8988T (cell line): ENCODE measurements around the gene DSG1.
"Not testable (repeated sequence)": the region's sequence is repeated elsewhere in the genome, so short reads cannot be mapped to it uniquely, and the experiment has no call there.

Experiments
- DNase-seq: peaks from one replicate; pipeline ENCODE4 v3.0.0; 2011

The DSG1 gene

DNA sequence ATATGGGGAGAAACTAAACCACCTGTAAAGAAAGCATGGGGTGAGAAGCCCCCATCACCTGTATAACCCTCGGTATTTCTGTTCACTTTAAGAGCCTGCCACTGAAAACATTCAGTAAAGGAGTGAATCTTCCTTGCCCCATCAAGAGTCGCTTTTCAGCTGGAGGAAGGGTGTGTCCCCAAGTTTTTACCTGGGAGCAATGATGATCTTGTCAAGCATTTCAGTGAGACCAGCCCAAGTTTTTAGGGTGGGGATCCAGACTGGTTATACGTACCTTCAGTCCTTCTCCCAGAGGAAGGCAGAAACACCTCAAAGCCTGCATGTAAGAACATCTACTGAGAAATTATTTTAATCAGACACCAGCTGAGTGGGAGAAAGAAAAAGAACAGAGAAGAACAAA, at the start of gene DSG1:
Gene DSG1 (plus strand): TSS at position 301 of the 400 bp plus-strand sequence. CDS start 141 bp downstream, outside the sequence.
- DNase-seq, result no peak

DNA sequence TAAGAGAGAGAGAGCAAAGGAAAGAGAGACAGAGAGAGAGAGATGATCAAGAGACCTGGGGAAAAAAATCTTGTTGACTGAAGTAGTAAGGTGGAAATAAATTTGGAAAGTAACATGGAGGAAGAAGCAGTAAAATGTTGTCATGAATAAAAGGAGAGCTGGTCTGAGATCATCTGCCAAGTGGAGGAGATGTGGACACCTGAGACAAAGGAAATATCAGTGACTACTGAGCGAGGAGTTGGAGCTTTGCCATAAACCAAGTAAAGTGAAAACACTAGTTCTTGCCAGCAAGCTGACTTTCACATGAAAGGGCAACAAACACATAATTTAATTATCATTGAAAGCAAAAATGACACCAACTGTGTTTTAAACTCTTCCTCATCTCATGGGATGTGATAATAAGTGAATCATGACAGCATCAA, 49.0 kb upstream of the DSG1 start:
- DNase-seq, result no peak

DNA sequence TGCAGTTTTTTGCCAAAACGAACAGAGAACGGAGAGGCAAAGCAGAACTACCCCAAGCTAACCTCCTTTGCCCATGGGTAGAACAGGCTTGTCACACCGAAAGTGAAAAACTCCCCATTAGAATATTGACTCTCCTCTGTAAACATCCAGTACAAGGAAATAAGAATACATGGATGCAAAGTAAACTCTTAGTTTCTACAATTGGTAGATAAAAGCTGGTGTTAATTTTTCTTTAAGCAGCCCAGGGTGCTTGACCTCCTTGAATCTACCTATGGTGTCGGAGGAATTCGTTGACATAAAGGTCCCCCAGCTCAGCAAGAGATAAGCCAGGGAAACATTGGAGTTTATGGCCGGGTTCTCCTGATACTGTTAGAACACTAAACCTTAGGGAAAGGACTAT, 48.4 kb upstream of the DSG1 start:
- no peak for DNase-seq

DNA sequence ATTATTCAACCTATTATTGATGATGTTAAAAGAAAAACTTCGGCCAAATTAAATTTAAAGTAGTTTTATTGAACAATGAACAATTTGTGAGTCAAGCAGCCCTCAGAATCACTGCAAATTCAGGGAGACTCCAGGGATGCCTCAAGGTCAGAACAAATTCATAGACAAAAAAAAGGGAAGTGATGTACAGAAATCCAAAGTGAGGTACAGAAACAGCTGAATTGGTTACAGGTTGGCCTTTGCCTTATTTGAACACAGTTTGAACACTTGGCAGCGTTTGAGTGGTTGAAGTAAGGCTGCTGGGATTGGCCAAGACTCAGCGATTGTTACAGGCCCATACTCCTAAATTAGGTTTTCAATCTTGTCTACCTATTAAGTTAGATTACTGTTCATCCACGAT, 47.4 kb upstream of the DSG1 start:
- no peak for DNase-seq

DNA sequence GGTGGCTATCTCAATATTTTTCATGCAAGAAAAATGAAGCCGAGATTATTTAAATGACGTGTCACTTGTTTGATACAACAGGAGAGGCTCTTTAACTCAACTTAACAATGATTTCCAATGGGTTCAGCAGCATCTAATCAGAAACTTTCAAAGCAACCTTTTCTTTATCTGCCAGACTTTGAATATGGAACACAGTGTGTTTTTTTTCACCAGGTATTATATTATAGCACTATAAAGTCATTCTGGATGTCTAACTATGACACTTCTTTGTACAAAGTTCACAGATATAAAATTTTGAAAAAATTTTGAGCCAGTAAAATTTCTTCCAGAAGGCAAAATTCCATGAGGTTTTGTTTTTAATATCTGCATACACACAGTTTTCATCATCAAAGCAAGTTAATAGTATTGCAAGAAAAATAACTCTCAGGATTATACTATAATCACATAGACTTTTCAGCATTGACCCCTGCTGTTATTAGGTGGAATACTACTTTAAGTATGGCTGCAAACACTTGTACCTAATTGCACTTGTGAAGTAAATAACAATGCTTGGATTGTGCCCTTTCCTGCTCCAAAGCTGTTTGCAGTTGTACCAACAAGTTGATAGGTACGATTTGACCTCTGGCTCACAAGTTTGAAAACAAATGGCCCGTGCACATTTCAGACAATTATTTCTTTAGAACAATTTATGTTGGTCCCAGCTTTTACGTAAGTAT, 44.0 kb upstream of the DSG1 start:
- DNase-seq, result no peak

DNA sequence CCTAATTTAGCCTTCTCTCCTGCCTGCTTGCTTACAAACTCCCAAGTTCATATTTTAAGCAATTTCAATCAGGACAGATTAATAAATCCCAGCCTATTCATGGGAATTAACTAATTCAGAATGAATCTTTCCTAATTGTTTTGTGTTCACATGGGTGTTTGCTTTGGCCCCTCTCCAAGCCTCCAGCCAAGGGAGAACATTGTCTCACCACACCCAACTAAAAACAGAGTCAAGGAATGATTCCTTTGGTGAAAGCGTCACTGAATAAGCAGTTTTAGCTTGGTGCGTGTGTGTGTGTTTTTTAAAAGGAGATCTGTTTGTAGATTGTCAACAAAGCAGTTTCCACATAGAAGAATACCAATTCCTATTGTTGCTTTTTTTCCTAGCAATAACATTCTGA, 43.0 kb upstream of the DSG1 start:
- DNase-seq, result no peak

DNA sequence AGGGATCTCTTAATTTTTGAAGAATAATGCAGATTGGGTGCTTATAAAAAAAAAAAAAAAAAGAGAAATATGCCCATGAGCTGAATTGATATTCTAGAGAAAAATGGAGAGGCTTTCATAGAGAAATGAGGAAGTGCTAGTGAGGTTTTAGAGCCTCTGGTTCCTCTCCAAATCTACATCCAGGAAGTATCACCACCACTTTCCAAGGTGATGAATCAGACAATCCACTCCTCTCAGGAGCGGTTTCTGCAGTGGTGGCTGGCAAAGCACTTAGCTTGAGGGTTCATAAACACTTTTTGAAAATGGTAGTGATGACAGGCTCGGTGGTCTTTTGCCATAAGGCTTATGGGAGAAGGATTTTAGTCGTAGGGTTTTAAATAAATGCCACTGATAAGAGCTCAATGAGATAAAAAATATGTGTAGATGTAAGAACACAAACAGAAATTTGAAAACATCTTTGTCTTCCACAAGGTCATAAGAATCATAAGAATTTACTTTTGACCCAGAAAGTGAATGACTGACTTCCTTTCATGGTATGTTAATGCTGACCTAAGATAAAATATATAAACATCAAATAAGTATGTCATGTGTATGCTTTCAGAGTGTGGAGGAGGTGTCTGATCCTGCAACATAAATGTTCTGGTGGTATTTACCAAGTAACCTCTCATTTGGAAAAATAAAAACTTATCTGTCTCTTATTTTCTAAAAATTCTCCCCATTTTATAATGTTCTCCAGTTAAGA, 42.1 kb upstream of the DSG1 start:
- no peak for DNase-seq

DNA sequence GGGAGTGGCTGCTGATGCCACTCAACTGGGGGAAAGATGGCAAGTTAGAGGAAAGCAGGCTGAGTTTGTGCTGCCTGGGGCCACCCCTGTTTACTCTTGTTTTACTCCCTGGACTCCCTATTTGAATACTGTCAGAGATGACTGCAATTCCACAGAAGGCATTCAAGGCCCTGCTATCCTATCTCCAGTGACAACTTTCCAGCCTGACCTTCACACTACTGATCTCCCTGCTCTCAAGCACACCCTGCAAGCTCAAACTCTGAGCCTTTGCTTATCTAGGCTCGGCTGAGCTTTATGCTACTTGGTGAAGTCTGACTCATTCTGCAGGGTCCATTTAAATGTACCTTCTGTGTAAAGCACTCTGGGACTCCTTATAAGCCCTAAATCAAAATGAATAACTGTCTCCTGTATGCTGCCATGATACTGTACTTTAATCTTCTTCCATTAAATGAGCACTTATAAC, 39.3 kb upstream of the DSG1 start:
- no peak for DNase-seq

DNA sequence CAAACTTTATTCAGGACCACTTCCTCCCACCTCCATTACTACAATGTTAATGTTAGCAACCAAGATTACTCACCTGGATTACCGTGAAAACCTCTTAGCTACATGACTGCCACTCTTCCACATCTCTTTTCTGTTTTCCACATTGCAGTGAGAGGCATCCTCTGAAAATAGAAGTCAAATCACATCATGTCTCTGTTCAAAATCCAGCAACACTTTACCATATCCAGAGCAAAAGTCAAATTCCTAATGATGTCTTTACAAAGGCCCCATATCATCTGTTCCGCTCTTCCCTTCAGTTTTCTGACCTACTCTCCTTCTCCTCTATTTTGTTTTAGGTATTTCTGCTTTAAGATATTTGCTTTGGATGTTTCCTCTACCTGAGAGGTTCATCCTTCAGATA, 37.5 kb upstream of the DSG1 start:
- DNase-seq, result no peak

DNA sequence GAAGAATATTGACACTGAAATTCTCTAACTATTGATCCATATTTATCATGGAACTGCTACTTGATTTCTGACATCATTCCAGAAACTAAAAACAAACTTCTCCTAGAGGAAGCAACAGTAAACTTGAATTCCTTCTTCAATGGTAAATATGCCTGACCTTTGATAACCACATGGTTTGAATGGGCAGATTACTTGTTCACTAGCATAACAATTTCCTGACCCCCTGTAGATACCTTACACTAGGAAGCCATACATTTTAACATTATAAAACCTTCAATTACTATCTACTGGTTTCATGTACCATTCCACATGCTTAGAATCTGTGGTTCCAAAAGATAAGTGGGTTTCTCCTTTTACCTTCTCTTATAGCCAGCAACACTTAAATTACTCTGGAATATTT, 36.5 kb upstream of the DSG1 start:
- DNase-seq, result no peak

DNA sequence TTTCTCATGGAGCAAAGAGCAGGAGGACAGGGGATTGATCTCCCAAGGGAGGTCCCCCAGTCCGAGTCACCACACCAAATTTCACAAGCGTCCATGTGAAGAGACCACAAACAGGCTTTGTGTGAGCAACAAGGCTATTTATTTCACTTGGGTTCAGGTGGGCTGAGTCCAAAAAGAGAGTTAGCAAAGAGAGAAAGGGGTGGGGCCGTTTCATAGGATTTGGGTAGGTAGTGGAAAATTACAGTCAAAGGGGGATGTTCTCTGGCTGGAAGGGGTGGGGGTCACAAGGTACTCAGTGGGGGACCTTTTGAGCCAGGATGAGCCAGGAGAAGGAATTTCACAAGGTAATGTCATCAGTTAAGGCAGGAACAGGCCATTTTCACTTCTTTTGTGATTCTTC, 28.5 kb upstream of the DSG1 start:
- not testable (repeated sequence) for DNase-seq

DNA sequence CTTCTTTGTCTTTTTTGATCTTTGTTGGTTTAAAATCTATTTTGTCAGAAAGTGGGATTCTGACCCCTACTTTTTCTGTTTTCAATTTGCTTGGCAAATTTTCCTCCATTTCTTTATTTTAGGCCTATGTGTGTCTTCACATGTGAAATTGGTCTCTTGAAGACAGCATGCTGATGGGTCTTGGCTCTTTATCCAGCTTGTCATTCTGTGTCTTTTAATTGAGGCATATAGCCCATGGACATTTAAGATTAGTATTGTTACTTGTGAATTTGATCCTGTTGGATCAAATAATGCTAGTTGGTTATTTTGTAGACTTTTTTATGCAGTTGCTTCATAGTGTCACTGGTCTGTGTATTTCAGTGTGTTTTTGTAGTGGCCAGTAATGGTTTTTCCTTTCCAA, 26.3 kb upstream of the DSG1 start:
- no peak for DNase-seq

DNA sequence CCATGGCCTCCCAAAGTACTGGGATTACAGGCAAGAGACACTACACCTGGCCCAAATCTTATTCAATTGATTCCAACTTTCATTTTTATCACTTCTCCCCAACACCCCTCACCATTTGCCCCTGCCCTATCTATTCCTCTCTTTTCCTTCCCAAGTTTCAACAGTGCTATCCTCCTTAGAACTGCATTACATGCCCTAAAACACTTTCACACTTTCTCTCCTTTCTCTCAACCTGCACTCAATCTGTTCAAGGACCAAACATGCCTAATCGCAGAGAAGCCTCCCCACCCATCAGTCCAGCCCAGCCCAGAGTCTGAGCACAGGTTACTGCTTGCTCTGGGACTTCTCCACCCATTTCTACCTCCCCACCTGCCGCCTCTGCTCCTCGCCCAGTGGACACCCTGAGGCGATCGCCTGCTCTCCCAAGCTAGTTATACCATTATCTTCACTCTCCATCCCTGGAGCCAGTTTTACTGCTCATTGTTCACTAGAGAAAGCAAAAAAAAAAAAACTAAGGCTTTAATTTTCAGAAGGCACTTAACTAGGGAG, 23.7 kb upstream of the DSG1 start:
- DNase-seq, result no peak

DNA sequence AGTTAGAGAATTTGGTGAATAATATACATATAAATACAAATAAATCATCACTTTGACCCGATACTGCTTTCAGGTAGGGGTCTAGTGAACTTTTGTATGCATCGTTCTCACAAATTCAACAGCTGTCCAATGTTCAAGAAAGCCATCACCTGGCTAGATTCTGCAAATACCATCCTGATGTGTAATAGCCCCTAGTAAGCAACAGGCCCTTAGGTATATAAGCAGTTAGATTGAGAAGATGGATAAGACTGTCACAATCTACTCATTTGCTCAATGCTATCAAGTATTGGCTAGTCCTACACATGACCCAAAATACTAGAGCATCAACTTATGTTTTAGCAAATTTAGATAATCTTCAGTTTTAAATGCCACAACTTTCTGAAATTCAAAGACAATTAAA, 20.7 kb upstream of the DSG1 start:
- DNase-seq, result no peak

DNA sequence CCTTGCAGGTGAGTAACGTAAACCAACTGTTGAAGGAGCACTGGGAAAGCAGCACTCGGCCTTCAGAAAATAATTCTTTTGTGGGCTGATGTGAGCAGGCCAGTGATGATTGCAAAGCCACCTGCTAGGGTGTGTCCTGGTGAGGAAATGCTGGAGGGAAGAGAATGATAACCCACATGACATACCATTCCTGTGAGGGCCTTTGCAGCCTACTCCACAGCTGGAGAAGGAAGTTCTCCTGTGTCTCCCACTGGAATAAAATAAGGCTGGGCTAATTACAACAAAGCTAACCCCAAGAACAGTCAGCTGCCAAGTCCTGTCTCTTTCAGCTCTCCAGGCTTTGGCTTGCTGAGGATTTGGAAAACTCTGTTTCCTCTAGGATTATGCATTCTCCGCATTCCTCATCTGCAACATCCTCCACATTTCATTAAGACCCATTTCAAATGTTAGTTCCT, 16.7 kb upstream of the DSG1 start:
- no peak for DNase-seq

DNA sequence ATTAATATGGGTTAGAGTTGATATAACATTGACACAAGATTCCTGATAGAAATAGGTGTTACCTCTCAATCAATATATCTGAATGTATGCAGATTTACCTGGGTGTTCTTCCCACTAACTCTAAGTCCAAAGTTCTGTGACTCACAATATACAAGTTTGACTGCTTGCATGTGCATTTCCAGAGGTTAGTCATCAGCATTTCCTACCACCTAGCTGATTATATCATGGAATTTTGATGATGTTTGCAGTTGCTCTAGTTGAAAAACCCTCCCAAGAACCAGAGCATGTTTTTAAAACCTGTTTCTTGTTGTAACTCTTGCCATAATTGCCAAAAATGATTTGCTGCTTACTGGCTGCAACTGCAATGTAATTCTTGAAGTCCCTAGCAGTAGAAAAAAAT, 15.0 kb upstream of the DSG1 start:
- DNase-seq, result no peak

DNA sequence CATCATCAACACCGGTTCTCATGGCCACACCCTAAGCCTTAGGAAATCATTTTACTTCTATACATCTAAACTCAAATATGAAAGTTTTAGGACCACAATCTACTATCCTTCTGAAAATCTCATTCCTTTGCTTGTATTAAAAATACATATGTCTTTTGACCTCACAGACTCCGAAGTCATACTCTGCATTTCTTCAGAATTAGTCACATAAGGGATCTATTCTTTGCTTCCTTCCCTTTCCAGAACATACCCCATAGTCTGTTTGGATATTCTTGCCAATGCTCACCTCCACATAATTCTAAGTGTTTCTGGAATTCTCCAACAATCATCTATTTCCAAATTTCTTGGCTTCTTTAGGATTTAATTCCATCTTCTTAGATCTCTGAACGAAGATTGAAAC, 14.2 kb upstream of the DSG1 start:
- DNase-seq, result no peak

DNA sequence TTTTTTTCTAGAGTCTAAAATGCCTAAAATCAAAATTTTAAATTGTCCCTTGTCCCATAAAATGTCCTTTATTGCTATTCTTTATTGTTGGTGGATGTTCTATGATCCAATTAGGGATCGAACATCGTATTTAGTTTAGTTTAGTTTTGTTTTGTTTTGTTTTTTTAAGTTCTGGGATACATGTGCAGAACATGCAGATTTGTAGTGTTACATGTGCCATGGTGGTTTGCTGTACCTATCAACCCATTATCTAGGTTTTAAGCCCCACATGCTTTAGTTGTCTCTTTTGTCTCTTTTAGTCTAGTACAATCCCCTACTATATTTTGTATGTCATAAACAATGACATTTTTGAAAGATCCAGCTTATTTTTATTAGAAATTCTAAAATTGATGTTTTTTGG, 8.8 kb upstream of the DSG1 start:
- no peak for DNase-seq

DNA sequence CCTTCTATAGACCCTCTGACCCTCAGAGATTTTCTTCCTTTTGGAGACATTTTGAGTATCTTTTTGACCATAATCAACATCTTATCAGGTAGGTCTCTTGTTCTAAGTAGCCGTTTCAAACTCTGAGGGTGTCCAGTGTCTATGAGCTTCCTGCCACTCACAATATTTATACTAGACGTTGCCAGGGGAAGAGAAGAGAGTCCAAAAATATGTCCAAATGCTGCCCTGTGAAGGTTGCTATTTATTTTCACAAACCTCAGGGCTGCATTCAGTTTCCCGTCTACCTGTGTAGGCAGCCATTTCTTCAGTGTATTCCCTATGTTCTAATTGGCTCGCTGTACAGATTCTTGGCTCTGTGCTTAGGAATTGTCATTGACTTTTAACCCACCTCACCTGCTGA, 986 bp upstream of the DSG1 start:
- DNase-seq, result no peak

DNA sequence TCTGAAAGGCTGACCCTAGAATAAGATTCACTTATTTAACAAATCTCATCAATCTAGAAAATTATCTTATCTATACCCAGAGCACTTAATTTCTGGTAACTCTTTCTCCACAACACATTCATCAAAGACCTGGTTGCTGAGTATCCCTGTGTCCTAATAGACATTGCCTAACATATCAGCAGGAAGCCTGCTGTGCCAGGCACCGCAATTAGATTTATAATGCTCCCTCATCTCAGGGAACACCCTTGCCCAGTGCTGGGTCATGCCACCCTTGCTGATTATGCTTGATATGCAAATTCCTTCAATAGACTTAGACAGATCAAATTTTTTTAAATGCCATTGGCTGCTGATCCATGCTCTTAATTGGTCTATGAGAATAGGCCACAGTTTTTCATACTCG, 3.8 kb downstream of the DSG1 start:
- DNase-seq, result no peak

DNA sequence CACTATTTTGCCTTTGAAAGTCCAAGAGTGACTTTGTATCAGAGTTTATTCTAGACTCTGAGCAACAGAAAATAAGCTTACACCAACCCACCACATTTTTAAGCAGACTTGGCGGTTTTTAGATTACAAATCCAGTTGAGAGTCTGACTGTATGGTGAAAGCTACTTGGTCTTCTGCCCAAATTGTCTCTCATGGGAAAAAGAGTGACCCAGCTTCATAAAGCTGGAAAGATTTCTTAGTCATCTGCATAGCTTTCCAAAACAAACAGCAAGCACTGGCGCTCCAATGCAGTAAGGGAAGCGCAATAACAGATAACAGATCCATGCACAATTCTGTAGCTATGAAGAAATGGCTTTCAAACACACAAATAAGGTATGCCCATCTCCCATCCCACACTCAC, 7.1 kb downstream of the DSG1 start:
- no peak for DNase-seq

DNA sequence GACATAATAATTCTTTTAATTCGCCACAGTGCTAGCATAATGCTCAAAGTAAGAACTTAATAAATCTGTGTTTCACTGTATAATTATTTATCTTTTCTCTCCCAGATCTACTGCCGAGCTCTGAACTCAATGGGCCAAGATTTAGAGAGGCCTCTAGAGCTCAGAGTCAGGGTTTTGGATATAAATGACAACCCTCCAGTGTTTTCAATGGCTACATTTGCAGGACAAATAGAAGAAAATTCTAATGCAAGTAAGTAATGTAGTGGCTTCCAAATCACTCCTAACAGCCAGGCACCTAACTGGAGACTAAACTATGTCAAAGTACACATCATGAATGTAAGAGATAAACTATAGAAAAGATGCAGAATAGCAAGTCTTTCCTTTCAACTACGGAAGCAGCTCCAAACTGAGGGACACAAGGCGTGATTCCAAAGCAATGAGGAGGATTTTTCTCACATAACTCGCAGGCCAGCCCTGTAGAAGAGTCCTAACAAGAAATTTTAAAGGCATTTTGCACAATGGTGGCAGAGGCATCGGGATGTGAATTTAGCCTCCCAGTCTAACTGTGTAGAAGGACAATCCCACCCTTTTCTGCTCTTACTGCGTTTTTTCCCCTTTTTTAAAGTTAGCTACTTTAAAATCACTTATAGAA, 12.0 kb downstream of the DSG1 start:
- DNase-seq, result no peak

DNA sequence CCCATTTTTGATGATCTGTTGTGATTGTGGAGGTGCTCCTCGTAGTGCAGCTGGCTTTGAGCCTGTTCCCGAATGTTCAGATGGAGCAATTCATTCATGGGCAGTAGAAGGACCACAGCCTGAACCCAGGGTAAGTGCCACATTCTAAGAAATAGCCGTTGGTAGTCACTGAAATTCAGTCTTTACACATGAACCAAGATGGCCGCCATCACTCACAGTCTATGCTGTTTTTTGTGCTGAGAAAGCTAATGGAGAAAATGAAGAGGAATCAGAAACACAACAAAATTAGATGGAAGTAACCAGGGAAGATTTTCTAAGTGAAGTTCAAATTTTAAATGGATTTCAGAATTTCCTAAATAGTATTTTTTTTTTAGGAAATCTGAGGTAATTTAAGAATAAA, 25.5 kb downstream of the DSG1 start:
- no peak for DNase-seq

DNA sequence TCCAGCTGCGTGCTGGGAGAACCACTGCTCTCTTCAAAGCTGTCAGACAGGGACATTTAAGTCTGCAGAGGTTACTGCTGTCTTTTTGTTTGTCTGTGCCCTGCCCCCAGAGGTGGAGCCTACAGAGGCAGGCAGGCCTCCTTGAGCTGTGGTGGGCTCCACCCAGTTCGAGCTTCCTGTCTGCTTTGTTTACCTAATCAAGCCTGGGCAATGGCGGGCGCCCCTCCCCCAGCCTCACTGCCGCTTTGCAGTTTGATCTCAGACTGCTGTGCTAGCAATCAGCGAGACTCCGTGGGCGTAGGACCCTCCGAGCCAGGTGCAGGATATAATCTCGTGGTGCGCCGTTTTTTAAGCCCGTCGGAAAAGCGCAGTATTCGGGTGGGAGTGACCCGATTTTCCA, 35.4 kb downstream of the DSG1 start:
- DNase-seq, result not testable (repeated sequence)
